ENCODE data around the gene UBE2O.
A peak's percentile ranks its signal among the peaks of the same experiment; 100 is the strongest.

The UBE2O gene

DNA sequence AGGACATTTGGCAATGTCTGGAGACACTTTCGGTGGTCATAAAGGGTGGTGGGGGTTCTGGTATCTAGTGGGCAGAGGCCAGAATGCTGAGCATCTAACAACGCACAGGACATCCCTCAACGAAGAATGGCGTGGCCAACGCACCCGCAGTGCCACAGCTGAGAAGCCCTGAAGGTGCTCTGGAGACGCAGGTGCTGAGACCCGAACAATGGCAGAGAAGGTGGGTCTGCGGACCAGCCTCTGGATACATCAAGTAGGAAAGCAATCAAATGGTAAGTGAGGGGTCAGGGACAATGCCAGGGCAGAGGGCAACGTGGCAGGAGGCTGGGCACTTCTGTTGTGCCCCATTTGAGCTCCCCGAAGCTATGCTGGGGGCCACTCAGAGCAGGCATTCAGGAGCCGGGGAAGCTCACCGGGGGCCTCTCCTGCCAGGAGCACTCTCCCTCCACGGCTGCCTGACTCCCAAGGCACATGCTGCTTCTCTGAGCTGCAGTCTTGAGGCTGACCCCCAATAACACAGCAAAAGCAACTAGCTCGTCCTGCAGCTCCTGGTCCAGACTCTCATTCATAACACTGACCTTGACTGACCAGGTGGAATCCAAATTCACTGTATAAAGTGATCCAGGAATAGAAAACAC is 42.5 kb downstream of the UBE2O start:
- DNase-seq: no peak

DNA sequence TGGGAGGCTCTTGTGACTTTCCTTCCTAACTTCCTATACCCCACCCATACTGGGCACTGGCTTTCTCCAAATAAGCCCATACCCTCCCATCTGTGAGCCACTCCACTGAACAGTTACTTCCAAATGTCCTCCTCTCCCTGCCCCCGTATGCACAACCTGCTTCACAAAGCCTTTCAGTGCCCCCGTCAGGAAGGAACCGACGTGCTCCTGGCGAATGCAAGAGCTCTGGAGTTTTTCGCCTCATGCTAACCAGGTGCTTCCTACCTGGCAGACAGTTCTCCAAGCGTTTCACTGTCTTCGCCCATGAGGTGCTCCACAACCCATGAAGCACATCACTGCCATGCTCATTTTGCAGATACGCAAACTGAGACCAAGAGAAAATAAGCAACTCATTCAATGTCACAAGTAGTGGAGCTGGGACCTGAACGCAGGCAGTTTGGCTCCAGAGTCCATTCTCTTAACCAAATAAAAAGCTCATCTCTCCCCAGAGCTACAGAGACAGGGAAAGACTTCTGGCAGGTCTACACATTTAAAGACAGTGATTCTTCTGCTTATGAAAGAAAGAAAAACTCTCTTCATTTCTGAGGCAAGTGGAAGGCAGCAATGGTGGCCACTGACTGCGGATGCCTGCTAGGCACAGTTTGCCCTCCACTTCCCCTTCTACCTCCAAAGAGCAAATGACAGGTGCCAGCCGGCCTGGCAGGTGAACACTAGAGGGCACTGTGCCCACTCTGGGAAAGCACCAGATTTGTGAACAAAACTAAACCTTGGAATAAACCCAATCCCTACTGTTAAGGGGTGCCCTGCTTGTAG is 44.7 kb downstream of the UBE2O start:
- peak; percentile 69 to 76 for DNase-seq

DNA sequence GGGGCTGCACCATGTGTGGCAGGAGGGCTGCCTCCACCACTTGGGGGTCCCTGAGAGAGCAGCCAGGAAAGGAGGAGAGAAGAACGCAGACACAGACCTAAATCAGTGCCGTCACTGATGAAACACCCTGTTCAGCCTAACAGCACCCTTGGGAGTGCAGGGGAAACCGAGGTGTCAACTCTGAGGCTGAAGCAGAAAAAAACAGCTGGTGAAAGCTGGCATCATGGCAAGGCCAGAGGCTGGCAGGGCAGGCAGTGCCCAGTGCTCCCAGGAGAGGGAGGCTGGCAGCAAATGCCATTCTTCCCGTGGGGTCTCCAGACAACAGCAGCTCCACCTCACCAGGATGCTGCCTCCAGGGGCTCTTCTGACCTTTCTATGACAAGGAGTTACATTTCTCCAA is 45.4 kb downstream of the UBE2O start:
- DNase-seq: no peak

DNA sequence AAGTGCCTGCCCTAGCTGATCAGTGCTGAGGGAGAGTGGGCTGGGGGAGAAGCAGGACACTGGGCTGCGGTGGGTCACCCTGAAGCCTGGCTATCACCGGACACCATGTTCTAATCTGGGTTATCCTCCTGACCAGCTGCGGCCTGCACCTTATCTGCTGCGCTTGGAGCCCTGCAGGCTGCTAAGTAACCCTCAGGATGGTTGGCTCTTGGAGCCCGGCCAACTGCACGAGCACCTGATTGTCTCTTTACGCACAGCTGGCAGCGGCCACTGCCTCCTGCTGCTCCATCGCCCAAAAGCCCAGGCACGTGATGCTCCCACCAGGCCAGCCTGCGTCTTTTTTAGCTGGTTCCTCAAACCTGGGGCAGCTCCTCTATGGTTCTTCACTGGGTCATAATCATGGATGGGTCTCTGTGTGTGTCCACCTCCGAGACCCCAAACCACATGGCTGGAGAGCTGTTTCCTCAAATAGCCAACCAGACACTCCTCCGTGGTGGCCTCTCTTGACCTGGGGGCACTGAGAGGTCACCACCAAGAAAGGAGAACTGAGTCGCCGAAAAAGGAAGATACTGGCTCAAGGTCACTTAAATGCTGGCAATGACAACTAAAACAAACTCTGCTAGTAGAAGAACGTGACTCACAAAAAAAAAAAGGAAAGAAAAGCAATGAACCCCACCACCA is 46.8 kb downstream of the UBE2O start:
- no peak for DNase-seq

DNA sequence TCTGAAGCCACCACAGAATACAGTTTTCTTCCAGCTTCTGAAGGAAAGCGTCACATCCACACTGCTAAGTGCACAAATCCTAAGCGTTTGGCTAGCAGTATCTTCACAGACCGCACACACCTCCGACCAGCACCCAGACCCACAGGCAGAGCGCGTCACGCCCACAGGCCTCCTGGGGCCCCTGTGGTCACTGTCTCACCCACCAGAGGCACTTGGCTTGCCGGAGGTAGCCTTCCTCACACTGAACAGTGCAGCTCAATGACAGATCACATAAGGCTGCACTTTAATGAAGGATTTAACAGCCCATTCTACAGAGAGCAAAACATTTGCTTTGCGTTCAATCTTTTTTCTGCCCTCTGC is 47.4 kb downstream of the UBE2O start:
- no peak for DNase-seq

DNA sequence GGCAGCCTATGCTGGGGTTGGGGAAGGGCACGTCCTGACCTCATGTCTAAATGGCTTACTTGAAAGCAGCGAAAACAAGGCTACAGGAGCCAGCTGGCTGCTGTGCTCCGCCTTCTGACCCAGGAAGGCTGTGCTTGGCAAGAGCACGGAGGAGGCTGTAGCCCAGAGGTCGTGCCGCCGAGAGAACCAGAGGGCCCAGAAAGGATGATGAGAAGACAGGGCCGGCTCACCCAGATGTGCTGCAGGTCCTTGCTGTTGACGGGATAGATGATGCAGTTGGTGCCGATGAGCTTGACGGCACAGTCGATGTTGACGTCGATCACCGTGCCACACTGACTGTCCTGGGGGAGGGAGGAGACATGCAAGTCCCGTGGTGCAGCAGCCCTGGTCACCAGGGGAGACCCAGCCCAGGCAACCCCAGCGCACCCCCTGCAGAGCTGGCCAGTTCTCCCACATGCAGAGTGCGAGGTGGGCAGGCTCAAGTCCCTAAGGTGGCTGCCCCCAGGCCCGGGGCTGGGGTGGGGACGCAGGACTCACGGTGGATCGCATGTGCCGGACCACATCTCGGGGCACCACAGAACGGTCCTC is 47.9 kb downstream of the UBE2O start:
- no peak for DNase-seq

DNA sequence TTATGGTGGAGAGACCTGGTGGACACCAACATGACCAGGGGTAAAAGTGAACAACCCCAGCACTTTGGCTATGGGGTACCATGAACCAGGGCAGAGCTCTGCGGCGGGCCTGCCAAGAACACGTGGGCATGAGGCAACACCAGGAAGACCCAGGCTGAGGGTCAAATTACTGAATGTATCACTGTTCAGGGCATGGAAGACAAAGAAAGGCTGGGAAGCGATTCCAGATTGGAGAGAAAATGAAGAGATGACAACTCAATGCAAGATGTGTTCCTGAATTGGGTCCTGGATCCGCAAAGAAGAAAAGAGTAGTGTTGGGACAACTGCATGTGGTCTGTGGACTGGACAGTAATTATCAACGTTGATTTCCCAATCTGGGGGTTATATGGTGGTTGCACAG is 48.7 kb downstream of the UBE2O start:
- no peak for DNase-seq

DNA sequence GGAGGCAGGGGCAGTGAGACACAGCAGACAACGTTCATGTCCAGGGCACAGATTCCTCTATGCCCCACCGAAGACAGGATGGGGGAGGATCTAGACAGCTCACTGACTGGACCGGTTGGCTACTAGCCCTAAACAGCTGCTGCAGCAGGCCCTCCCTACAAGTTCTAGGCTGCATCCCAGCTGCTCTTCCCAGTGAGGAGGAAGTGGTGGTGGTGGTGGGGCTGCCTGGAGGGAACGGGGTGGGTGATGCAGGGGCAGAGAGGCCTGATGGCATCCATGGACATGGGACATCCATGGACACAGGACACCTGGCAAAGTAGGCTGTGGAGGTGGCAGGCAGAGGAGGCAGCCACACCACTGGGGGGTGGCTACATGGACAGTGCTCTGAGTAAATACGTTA is 50.2 kb downstream of the UBE2O start:
- DNase-seq: no peak

DNA sequence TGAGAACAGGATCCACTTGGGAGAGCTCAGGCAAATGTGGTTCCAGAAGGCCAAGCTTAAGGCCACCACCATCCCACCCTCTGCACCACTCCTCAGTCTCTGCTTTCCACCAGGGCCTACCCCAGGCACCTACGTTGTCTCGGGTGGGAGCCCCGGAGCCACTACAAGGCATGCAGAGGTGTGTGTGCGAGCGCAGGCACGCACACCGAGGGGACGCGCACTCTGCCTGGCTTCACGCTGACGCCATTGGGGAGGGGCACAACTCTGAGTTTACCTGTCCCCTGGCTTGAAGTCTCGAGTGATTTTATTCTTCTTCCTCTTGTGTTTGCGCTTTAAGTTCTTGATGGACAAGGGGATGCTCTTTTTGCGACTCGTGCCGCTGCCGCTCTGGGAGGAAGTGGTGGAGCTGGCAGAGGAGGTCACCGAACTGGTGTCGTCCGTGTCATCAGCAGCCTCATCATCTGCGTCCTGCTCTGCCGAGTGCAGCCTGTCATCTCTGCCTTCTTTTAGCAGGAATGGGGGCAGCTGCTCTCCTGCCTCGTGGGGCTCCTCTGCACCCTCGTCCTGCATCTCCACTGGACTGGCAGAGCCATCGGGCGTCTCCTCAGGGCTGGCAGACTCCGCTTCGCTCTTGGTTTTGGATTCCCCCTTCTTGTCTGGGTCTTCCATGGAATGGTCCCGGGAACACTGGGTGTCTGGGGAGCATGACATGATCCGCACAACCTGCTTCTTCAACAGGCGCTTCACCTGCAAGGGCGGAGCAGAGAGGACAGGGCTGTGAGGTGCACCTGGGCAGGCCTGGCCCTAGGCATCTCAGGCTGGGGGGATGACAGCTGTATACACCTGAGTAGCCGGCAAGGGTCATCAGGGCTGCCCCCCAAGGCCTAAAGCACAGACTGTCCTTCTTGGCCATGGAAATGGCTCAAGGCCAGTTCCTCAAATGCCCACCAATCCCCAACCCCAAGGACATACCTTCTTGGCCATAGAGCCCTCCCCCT is 53.5 kb downstream of the UBE2O start:
- no peak for DNase-seq

DNA sequence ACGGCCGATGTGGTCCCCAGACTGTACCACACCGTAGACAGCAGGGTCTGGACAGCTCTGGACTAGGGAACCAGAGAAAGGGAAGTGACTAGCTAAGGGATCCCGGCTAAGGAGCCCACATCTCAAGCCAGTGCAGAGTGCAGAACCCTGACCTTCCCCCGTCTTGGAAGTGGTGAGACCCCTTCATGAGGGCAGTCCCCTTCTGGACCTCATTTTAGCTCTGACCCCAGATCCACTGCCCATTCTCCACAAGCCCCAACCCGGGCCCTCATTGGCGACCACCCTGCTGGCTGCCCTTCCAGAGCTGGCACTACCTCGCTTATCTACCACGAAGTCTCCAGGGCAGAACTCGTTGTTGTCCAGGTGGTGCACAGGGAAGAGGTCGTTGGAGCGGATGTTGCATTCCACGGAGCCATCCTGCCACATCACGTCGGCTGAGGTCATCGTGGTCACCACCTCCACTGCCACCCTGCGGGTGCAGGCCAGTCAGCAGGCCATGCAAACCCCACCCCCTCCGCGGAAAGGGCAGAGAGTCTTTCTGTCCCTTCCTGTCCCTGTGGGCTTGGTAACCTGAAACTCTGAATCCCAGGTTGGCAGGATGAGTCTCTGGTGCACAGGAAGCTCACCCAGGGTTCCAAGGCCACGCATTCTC is 54.3 kb downstream of the UBE2O start:
- no peak for DNase-seq

DNA sequence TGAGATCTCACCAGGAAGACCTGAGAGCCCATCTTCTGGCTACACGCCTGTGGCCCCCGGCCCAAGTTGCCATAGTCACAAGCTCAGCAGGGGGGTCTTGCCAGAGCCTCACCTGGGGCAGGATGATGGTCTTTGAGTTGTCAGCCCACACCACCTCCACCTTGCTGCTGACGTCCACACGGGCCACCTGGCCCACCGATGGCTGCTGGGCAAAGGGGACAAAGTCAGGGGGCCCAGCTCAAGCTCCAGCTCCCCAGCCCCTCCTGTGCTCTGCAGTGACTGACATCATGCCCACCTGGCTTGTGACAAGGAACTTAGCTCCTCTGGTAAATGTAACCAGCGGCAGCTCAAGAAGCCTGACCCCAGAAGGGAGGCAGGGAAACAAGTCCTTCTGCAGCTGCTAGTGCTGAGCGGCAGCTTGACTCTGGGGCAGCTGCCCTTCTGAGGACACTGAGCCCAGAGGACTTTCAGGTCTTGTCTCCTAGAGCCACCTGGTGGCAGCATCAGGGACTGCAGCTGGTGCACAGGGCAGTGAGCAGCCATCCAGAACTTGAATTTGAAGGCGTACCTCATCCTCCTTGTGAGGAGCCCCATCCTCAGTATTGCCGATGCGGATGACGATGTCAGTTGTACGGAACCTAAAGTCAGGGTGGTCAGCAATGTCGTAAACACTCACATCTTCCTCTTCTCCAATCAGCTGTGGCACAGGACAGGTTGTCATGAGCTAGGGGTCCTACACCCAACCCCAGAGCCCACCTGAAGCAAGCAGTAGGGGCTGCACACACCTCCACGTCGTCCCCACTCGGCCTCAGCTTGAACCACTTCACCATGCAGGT is 55.0 kb downstream of the UBE2O start:
- DNase-seq: peak; percentile 79 to 91

DNA sequence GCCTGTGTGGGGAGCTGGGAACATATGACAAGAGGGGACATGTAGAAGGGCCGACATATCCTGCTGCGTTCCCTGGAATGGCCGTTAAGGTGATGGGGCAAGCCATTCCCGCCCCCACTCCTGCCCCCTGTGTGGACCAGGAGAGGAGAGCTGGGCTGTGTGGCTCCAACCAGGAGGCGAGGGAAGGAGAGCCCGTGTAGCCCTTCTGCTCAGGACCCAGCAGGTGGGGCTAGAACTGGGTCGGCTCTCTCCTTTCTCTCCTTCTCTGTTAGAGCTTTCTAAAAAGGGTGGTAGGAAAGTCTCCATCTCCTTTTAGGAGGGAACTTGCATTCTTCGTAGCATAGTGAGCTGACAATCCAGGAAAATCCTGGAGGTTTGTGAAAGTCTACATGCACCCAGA is 55.8 kb downstream of the UBE2O start:
- no peak for DNase-seq

DNA sequence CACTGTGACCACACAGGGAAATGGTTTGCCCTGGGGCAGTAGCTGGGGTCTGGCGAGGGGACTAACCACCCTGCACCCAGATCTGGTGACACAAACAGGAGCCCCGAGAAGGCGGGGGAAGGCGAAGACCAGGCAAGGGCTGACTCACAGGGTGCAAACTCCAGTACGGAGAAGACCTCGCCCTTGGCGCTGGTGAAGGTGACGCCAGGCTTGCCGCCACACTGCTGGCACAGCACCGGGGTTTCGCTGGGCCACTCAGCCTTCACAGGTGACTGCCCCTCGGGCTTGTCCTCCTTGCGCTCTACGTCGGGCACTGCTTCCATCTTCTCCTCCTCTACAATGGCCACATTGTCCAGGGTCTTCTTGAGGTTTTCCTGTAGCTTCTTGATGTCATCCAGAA is 57.0 kb downstream of the UBE2O start:
- DNase-seq: no peak

DNA sequence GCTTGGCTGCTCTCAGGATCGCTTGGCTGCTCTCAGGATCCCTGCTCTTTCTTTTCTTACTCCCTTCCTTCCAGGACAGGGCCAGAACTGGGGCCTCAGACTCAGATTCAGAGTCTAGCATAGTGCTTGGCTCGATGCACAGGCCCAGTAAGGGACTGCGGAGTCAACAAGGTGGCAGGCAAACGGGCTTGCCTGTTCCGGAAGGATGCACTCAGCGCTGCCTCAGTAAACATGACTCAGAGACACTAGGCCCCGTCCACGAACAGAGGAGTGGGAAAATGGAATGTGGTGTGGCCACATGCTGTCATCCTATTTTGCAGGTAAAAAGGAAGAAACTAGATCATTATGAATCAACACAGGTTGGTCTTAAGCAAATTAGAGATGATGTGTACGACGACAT is 58.8 kb downstream of the UBE2O start:
- no peak for DNase-seq

DNA sequence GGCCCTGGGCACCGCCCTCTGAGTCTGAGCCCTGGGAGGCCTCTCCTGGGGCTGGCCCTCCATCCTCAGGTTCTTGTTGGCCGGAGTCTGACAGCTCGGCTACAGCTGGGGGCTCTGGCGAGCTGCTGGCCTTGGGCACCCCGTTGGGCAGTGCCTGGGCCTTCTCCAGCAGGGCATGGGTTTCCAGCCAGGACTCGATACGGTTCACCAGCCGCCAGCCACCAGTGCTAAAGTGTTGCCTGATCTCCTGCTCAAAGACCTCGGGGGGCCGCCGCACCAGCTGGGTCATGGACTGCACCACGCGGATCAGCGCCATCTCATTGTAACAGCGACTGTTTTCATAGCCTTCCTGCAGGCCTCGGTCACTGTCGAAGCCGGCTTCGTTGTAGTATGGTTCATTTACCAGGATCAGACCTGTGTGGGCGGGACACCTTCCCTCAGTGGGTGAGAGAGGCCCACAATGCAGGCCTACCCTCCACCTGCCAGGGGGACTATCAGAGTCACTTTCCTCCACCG is 61.7 kb downstream of the UBE2O start:
- DNase-seq: no peak

DNA sequence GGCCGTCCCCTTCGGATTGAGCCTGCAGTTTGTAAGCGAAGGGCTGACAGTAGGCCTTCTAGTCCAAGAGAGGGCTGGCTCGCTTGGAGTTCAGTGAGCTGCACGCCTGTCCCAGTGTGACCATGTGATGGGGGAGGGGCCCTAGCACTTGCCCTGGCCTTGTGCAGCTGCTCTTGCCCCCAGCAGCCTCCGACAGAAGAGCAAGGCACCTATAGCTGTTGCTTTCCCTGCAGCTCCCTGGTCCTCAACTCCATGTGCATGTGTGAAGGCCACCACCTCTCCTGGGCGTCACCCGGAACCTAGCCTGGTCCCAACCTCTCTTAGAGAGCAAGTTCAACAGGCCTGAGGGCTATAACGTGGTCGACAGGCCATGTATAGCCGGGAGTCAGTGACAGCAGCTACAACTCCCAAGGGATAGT is 62.9 kb downstream of the UBE2O start:
- no peak for DNase-seq

DNA sequence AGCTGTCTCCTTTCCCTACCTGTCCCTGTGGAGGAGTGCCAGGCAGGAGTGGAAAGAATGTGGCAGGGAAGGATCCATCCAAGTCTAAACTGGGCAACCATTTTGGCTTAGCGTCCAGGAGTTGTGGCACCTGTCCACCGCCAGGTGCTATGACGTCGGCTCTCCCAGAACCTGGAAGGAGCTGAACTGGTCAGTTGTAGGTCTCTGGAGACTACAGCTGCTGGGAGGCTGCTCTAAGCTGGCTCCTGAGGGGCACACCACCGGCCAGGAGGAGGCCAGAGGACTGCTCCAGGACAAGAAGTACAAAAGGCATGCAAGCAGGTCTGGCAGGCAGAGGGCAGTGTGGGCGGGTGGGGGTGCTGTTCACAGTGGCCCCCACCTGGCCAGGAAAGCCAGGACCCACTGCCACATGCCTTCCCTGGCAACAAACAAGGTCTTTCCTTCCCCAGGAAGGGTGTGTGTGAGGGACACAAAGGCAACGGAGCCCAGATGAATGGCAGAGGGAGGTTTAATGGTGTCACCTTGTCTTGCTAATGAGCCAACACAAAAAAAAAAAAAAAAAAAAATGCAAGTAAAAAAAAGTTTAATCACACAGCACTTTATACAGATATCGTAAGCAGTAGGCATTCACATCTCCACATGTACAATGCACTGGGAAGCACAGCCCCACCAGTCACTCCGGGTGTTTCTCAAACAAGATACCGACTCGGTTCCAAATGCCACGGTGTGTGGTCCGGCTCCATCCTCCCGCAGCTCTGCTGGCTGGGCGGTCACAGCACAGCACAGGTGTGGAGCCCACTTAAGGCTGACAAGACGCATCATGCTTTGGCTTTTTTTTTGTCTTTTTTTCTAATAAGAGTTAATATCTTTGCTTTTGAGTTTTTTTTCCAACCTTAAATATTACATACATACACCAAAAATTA is 63.7 kb downstream of the UBE2O start:
- DNase-seq: no peak

DNA sequence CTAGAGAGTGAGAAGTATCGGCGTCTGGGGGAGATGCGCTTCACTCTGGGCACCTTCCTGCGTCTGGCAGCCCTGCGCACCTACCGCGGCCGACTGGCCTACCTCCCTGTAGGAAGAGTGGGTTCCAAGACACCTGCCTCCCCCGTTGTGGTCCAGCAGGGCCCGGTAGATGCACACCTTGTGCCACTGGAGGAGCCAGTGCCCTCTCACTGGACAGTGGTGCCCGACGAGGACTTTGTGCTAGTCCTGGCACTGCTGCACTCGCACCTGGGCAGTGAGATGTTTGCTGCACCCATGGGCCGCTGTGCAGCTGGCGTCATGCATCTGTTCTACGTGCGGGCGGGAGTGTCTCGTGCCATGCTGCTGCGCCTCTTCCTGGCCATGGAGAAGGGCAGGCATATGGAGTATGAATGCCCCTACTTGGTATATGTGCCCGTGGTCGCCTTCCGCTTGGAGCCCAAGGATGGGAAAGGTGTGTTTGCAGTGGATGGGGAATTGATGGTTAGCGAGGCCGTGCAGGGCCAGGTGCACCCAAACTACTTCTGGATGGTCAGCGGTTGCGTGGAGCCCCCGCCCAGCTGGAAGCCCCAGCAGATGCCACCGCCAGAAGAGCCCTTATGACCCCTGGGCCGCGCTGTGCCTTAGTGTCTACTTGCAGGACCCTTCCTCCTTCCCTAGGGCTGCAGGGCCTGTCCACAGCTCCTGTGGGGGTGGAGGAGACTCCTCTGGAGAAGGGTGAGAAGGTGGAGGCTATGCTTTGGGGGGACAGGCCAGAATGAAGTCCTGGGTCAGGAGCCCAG is 65.8 kb downstream of the UBE2O start:
- no peak for DNase-seq

Data from activated CD4-positive, alpha-beta T cell treated with anti-CD3 and anti-CD28 coated beads for 4 hours (primary cell).